Transverse colon (tissue), 4 donors: Measurements from ENCODE around the gene COL1A1. TPM values are rescaled to one million over a fixed set of nuclear protein-coding genes. Genes with fewer than 3 reads are reported as not detected.
A peak's percentile ranks its signal among the peaks of the same experiment; 100 is the strongest.

Source experiments
- DNase-seq: peaks from one replicate; pipeline ENCODE4 v3.0.0-alpha.2; 2019
- H3K27ac ChIP-seq, 4 donors: fragments of 200-600 bp; sonication (generic); 2 replicates each; pipeline ENCODE4 v1.5.1; 2016 to 2018; ENCODE audit warnings: inconsistent platforms in 4 of 4
- H3K27me3 ChIP-seq: fragments of 200-600 bp; sonication (generic); 2 replicates; pipeline ENCODE4 v1.5.1; 2017; ENCODE audit warnings: inconsistent platforms
- H3K36me3 ChIP-seq, 4 donors: fragments of 200-600 bp; sonication (generic); 2 replicates each; pipeline ENCODE4 v1.5.1; 2017 to 2019; ENCODE audit warnings: inconsistent platforms in 4 of 4
- H3K4me1 ChIP-seq, 4 donors: fragments of 200-600 bp; sonication (generic); 2 replicates each; pipeline ENCODE4 v1.5.1; 2017 to 2020; ENCODE audit warnings: inconsistent platforms in 4 of 4
- H3K4me3 ChIP-seq, 4 donors: fragments of 200-600 bp; sonication (generic); 1 replicate in 1 of 4; 2 replicates in 3 of 4; pipeline versions ENCODE4 v1.5.1 to v1.6.1; 2017 to 2019; ENCODE audit warnings: inconsistent platforms in 4 of 4
- H3K9me3 ChIP-seq, 2 donors: fragments of 200-600 bp; sonication (generic); 2 replicates each; pipeline ENCODE4 v1.5.1; 2017 to 2019; ENCODE audit warnings: inconsistent platforms in 2 of 2
- CTCF ChIP-seq, 5 experiments: fragments of 200-600 bp in 3 of 5; fragments of 450-650 bp in 2 of 5; sonication (generic) in 3 of 5; IDR thresholded peaks; 1 replicate in 2 of 5; 2 replicates in 3 of 5; pipeline ENCODE4 v1.5.1; 2016 to 2017; ENCODE audit warnings: antibody characterized with exemption in 5 of 5, inconsistent platforms in 3 of 5, mild to moderate bottlenecking in 2 of 5, moderate library complexity in 1 of 5
- EP300 ChIP-seq: sonication (generic); formaldehyde crosslinking; IDR thresholded peaks from one replicate; pipeline ENCODE4 v1.6.1; 2017; ENCODE audit warnings: antibody characterized with exemption, low read depth
- POLR2A ChIP-seq: fragments of 450-650 bp; IDR thresholded peaks from one replicate; pipeline ENCODE4 v1.6.1; 2016; ENCODE audit warnings: antibody characterized with exemption, mild to moderate bottlenecking, moderate library complexity
- POLR2AphosphoS5 ChIP-seq, 3 donors: sonication (generic); formaldehyde crosslinking; IDR thresholded peaks; one replicate each; pipeline ENCODE4 v1.6.1; 2016; ENCODE audit warnings: antibody characterized with exemption in 3 of 3
- WGBS, 2 donors: methylation state at CpG; one replicate each; pipeline ENCODE4 v1.1.5; 2018; ENCODE audit warnings: low coverage in 1 of 2; 5-methylcytosine and 5-hydroxymethylcytosine counted together
- in situ Hi-C, 4 donors: fragments of 200-750 bp; cut with MboI; loops; one replicate each; pipeline versions ENCODE4 v1.15.0 to v1.15.1; 2017; ENCODE audit warnings: low sequenced_read_pairs in 3 of 4, low pct_ligation_motif_present in 1 of 4, low pct_unique_long_range_greater_than_20kb in 1 of 4
- intact Hi-C: fragments of 100-400 bp; cut with DNase I; formaldehyde crosslinking; loops from one replicate; pipeline ENCODE4 v1.15.1; 2023; ENCODE audit warnings: low total_unique reads
- total RNA-seq, 4 donors: library from RNA; depleted of rRNA; stranded (reverse); fragments of >200 nt; gene quantifications; one replicate each; pipeline ENCODE4 v1.1.0, GENCODE V29; 2016

The COL1A1 gene
- total RNA-seq, 4 donors from 2014 or later: 13.0 to 210 (median 79.8) TPM

GRCh38 chr17:50163843-50164696 lies 37.4 kb downstream of the COL1A1 start:
- no peak for DNase-seq
- Histone ChIP-seq H3K4me1 (peaks cover 0 to 24% (median 14%) of the 10 kb centered on the region in 4 donors), H3K27ac (no peak overlapping the region), H3K9me3 (no peaks in the 10 kb centered on the region), H3K36me3 (no peaks in the 10 kb centered on the region), H3K27me3 (no peaks in the 10 kb centered on the region), H3K4me3 (no peak overlapping the region)
- no peak for TF ChIP-seq CTCF (IDR thresholded peaks at IDR 0.05)
- no peak for TF ChIP-seq POLR2AphosphoS5 (IDR thresholded peaks at IDR 0.05)
- no peak for TF ChIP-seq EP300
- TF ChIP-seq POLR2A: no peak
- intact Hi-C loops (no loop called here), in situ Hi-C loops (no loop called here)
- 20 to 78% methylated on average over 1 to 11 of the region's 11 CpGs for WGBS, 2 donors

- H3K9me3 ChIP-seq: no peaks in the 10 kb centered on the region
- in situ Hi-C loops: no loop called here
- no peak for TF ChIP-seq EP300
- TF ChIP-seq CTCF (IDR thresholded peaks at IDR 0.05): no peak
- TF ChIP-seq POLR2A: no peak
- TF ChIP-seq POLR2AphosphoS5 (IDR thresholded peaks at IDR 0.05): no peak
- no peak overlapping the region for H3K4me3 ChIP-seq
- 64 to 74% methylated on average over 4 to 8 of the region's 8 CpGs for WGBS, 2 donors
- H3K36me3 ChIP-seq: no peaks in the 10 kb centered on the region
- no peaks in the 10 kb centered on the region for H3K27me3 ChIP-seq
- intact Hi-C loops: no loop called here
- peaks cover 0 to 19% (median 12%) of the 10 kb centered on the region in 4 donors for H3K4me1 ChIP-seq
- no peak overlapping the region for H3K27ac ChIP-seq
- no peak for DNase-seq
Observed at GRCh38 chr17:50162466-50163254, 38.8 kb downstream of the COL1A1 start.

GRCh38 chr17:50161911-50162288 lies 39.5 kb downstream of the COL1A1 start:
- no peaks in the 10 kb centered on the region for H3K9me3 ChIP-seq
- intact Hi-C loops (no loop called here), in situ Hi-C loops (no loop called here)
- H3K27me3 ChIP-seq: no peaks in the 10 kb centered on the region
- 50 to 55% methylated on average over 15 to 16 of the region's 16 CpGs for WGBS, 2 donors
- peak overlapping the region in 3 of 4 donors; percentile 45 to 79 (median 68) for H3K27ac ChIP-seq
- H3K4me3 ChIP-seq: peak overlapping the region in 1 of 4 donors; percentile 51
- H3K4me1 ChIP-seq: peaks cover 0 to 19% (median 12%) of the 10 kb centered on the region in 4 donors
- no peaks in the 10 kb centered on the region for H3K36me3 ChIP-seq
- TF ChIP-seq POLR2A: no peak
- TF ChIP-seq CTCF (IDR thresholded peaks at IDR 0.05): no peak
- no peak for TF ChIP-seq POLR2AphosphoS5 (IDR thresholded peaks at IDR 0.05)
- no peak for TF ChIP-seq EP300
- no peak for DNase-seq
